HUES64 (cell line): Measurements from ENCODE around the gene CCDC66.

Source experiments
- H3K27ac ChIP-seq: 2 replicates; pipeline ENCODE4 v1.7.0; 2013; ENCODE audit warnings: low read depth, low read length, inconsistent platforms
- H3K27me3 ChIP-seq: 2 replicates; pipeline ENCODE4 v1.6.1; 2013; ENCODE audit warnings: mild to moderate bottlenecking, low read length; ENCODE audit not compliant: insufficient read depth
- H3K36me3 ChIP-seq: 2 replicates; pipeline ENCODE4 v1.6.1; 2013; ENCODE audit warnings: mild to moderate bottlenecking, low read length; ENCODE audit not compliant: insufficient read depth
- H3K4me1 ChIP-seq: 2 replicates; pipeline ENCODE4 v1.6.1; 2013; ENCODE audit warnings: mild to moderate bottlenecking, low read length, moderate library complexity; ENCODE audit not compliant: insufficient read depth
- H3K4me3 ChIP-seq: 2 replicates; pipeline ENCODE4 v1.5.1; 2013; ENCODE audit warnings: mild to moderate bottlenecking, low read length, moderate library complexity
- H3K9ac ChIP-seq: 2 replicates; pipeline ENCODE4 v1.6.1; 2013; ENCODE audit warnings: mild to moderate bottlenecking, low read depth, low read length
- H3K9me3 ChIP-seq: 2 replicates; pipeline ENCODE4 v1.6.1; 2013; ENCODE audit warnings: low read depth, low read length; ENCODE audit not compliant: insufficient read depth
- WGBS: fragments of 150-250, 120-280 bp; methylation state at CpG from one replicate; pipeline ENCODE4 v1.1.7; 2013; ENCODE audit warnings: missing lambda C conversion rate; 5-methylcytosine and 5-hydroxymethylcytosine counted together

Gene CCDC66

GRCh38 chr3:56664823-56665222, 107.8 kb downstream of the CCDC66 start:
- 97% methylated on average over 2 of the region's 2 CpGs for WGBS
- no peak overlapping the region for H3K27ac ChIP-seq
- peaks cover 97% of the 10 kb centered on the region for H3K36me3 ChIP-seq
- no peaks in the 10 kb centered on the region for H3K4me1 ChIP-seq
- no peak overlapping the region for H3K4me3 ChIP-seq
- no peak overlapping the region for H3K9ac ChIP-seq
- no peaks in the 10 kb centered on the region for H3K27me3 ChIP-seq
- no peaks in the 10 kb centered on the region for H3K9me3 ChIP-seq

GRCh38 chr3:56667973-56668579, 111.1 kb downstream of the CCDC66 start:
- 97% methylated on average over 3 of the region's 3 CpGs for WGBS
- no peaks in the 10 kb centered on the region for H3K27me3 ChIP-seq
- H3K9ac ChIP-seq, result no peak overlapping the region
- H3K36me3 ChIP-seq, result peaks cover 98% of the 10 kb centered on the region
- H3K4me1 ChIP-seq, result no peaks in the 10 kb centered on the region
- H3K27ac ChIP-seq, result no peak overlapping the region
- H3K4me3 ChIP-seq, result no peak overlapping the region
- H3K9me3 ChIP-seq, result no peaks in the 10 kb centered on the region
